Kidney epithelial cell (primary cell): ENCODE data around the gene C1orf115. TPM values are rescaled to one million over a fixed set of nuclear protein-coding genes. Genes with fewer than 3 reads are reported as not detected.

Source experiments
- DNase-seq: peaks from one replicate; pipeline ENCODE4 v3.0.0-alpha.2; 2010; ENCODE audit warnings: low read depth
- H3K27me3 ChIP-seq: 2 replicates; pipeline ENCODE4 v1.6.0; 2011; ENCODE audit warnings: low read length; ENCODE audit not compliant: control insufficient read depth, insufficient read depth
- H3K36me3 ChIP-seq: 2 replicates; pipeline ENCODE4 v1.5.1; 2011; ENCODE audit warnings: low read length; ENCODE audit not compliant: control insufficient read depth, insufficient read depth
- H3K4me3 ChIP-seq: 2 replicates; pipeline ENCODE4 v1.5.1; 2011; ENCODE audit warnings: low read depth, mild to moderate bottlenecking, control low read depth, low read length
- CTCF ChIP-seq: IDR thresholded peaks from 2 replicates; pipeline ENCODE4 v1.5.1; 2011; ENCODE audit warnings: mild to moderate bottlenecking, moderate library complexity, low read length, control low read depth, inconsistent platforms; ENCODE audit not compliant: insufficient read depth, poor library complexity, severe bottlenecking
- total RNA-seq: library from RNA; depleted of rRNA; stranded (reverse); fragments of >200 nt; gene quantifications from 2 replicates; pipeline ENCODE4 v1.2.3, GENCODE V29; 2015

The C1orf115 gene
- total RNA-seq, 1 donor from 2014 or later, result 8.9 TPM

GRCh38 chr1:220747437-220748088 is 57.4 kb downstream of the C1orf115 start:
- peak; percentile 14 for DNase-seq
- H3K4me3 ChIP-seq, result peak overlapping the region; percentile 77

GRCh38 chr1:220748089-220748934 is 58.1 kb downstream of the C1orf115 start, which contains the start of gene MTARC2:
MTARC2 (plus strand) TSS chr1:220748322; CDS start chr1:220748532, 210 bp downstream.
- Histone ChIP-seq H3K4me3 (peak within 1 kb of the TSS; percentile 77), H3K36me3 (no peaks in the 10 kb centered on the region), H3K27me3 (no peaks in the 10 kb centered on the region)
- no peak for TF ChIP-seq CTCF
- DNase-seq, result no peak

More at GRCh38 chr1:220747437-220748088, 57.4 kb downstream of the C1orf115 start:
- TF ChIP-seq CTCF, result no peak
- Histone ChIP-seq H3K36me3 (no peaks in the 10 kb centered on the region), H3K27me3 (no peaks in the 10 kb centered on the region)

Other genes with a start within 250 kb of the C1orf115 start
- gene MARK1, start 162.2 kb upstream of the C1orf115 start, total RNA-seq, result 6.1 and 9.5 TPM in 2 replicates
- gene MTARC2, start 58.0 kb downstream of the C1orf115 start, total RNA-seq, result 8.7 and 8.9 TPM in 2 replicates
- gene MTARC1, start 96.5 kb downstream of the C1orf115 start, total RNA-seq, result 3.5 and 7.7 TPM in 2 replicates
- 0.68 and 3.2 TPM in 2 replicates for gene HLX, start 189.1 kb downstream of the C1orf115 start, total RNA-seq